Measurements from ENCODE around the gene CHCHD3. TPM values are rescaled to one million over a fixed set of nuclear protein-coding genes. Genes with fewer than 3 reads are reported as not detected.

CHCHD3 gene
- total and polyA plus RNA-seq, 2 donors (not counting 1 experiment from before 2014, with no cell fraction given) = 80.8 to 94.0 TPM

DNA sequence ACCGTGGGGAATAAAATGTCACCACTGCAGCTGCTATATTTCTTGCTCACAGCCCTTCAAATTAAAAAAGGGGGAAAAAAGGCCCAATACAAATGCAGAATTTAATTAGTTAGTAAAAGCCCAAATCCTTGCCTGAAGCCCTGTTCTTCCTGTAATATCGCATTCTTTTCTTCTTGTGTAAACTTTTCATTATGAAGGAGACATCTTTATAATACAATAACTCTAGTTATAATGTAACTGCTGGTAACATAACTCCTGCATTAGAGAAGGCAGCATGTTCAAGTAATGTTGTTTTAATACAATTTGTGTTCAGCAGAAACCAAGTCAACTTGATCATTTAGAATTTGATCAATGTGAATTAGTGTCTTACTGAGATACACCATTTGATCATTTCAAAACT, 250.9 kb downstream of the CHCHD3 start:
- Histone ChIP-seq H3K9me3 (ENCODE audit: control insufficient read depth, insufficient read depth, low read depth, low read length) (no peaks in the 10 kb centered on the region), H3K79me2 (ENCODE audit: control insufficient read depth, insufficient read depth, low read length) (no peaks in the 10 kb centered on the region), H3K4me3 (replicated peaks in 1 of 4; ENCODE audit: control extremely low read depth in 1 of 4, insufficient read depth in 1 of 4, low read depth in 3 of 4, low read length in 4 of 4) (no peak overlapping the region), H3K27me3 (ENCODE audit: control insufficient read depth, insufficient read depth, low read length) (no peaks in the 10 kb centered on the region), H3K9ac (ENCODE audit: insufficient read depth, low read length) (no peak overlapping the region), H3K27ac (ENCODE audit: insufficient read depth, low read length) (no peak overlapping the region), H3K4me1 (ENCODE audit: control insufficient read depth, extremely low read depth, insufficient read depth, low read length) (no peaks in the 10 kb centered on the region), H3K36me3 (ENCODE audit: control insufficient read depth, insufficient read depth, low read length) (no peaks in the 10 kb centered on the region), H2AFZ (ENCODE audit: low read length) (no peak overlapping the region), H4K20me1 (ENCODE audit: control insufficient read depth, extremely low read depth, insufficient read depth, low read length) (no peaks in the 10 kb centered on the region), H3K4me2 (ENCODE audit: extremely low read depth, insufficient read depth, low read length) (no peak overlapping the region)
- no peak for DNase-seq (ENCODE audit: low read depth in 2 of 2)
- TF ChIP-seq EZH2 (IDR thresholded peaks at IDR 0.05; ENCODE audit: low read length, missing control alignments) = no peak
- TF ChIP-seq, protein P1, sequence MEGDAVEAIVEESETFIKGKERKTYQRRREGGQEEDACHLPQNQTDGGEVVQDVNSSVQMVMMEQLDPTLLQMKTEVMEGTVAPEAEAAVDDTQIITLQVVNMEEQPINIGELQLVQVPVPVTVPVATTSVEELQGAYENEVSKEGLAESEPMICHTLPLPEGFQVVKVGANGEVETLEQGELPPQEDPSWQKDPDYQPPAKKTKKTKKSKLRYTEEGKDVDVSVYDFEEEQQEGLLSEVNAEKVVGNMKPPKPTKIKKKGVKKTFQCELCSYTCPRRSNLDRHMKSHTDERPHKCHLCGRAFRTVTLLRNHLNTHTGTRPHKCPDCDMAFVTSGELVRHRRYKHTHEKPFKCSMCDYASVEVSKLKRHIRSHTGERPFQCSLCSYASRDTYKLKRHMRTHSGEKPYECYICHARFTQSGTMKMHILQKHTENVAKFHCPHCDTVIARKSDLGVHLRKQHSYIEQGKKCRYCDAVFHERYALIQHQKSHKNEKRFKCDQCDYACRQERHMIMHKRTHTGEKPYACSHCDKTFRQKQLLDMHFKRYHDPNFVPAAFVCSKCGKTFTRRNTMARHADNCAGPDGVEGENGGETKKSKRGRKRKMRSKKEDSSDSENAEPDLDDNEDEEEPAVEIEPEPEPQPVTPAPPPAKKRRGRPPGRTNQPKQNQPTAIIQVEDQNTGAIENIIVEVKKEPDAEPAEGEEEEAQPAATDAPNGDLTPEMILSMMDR (conservative IDR thresholded peaks at IDR 0.05 in 1 of 2, IDR thresholded peaks at IDR 0.05 in 1 of 2; ENCODE audit: low read depth in 1 of 2, low read length in 2 of 2) = no peak

DNA sequence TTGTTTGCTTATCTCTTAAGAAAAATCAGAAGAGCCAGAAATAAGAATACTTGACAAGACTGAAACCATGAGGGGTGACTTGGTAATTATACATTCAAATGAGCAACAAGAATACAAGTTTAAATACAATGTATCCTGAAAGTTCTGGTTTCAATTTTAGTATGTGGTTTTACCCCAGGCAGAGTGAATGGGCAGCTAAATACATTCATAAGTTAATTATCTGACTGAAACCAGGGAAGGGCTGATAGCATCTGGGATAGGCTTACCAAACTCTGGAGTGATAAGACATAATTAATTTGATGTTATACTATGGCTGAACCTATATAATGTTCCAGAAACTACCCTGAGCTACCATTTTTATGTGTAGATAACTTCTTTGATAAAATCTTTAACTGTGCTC, 253.4 kb downstream of the CHCHD3 start:
- Histone ChIP-seq H2AFZ (ENCODE audit: low read length) (no peak overlapping the region), H3K4me1 (ENCODE audit: control insufficient read depth, extremely low read depth, insufficient read depth, low read length) (no peaks in the 10 kb centered on the region), H3K4me3 (replicated peaks in 1 of 4; ENCODE audit: control extremely low read depth in 1 of 4, insufficient read depth in 1 of 4, low read depth in 3 of 4, low read length in 4 of 4) (no peak overlapping the region), H3K27ac (ENCODE audit: insufficient read depth, low read length) (no peak overlapping the region), H3K4me2 (ENCODE audit: extremely low read depth, insufficient read depth, low read length) (no peak overlapping the region), H3K79me2 (ENCODE audit: control insufficient read depth, insufficient read depth, low read length) (no peaks in the 10 kb centered on the region), H4K20me1 (ENCODE audit: control insufficient read depth, extremely low read depth, insufficient read depth, low read length) (no peaks in the 10 kb centered on the region), H3K9me3 (ENCODE audit: control insufficient read depth, insufficient read depth, low read depth, low read length) (no peaks in the 10 kb centered on the region), H3K27me3 (ENCODE audit: control insufficient read depth, insufficient read depth, low read length) (no peaks in the 10 kb centered on the region), H3K9ac (ENCODE audit: insufficient read depth, low read length) (no peak overlapping the region), H3K36me3 (ENCODE audit: control insufficient read depth, insufficient read depth, low read length) (no peaks in the 10 kb centered on the region)
- TF ChIP-seq, protein P1 (conservative IDR thresholded peaks at IDR 0.05 in 1 of 2, IDR thresholded peaks at IDR 0.05 in 1 of 2; ENCODE audit: low read depth in 1 of 2, low read length in 2 of 2) = no peak
- no peak for TF ChIP-seq EZH2 (IDR thresholded peaks at IDR 0.05; ENCODE audit: low read length, missing control alignments)
- no peak for DNase-seq (ENCODE audit: low read depth in 2 of 2)

DNA sequence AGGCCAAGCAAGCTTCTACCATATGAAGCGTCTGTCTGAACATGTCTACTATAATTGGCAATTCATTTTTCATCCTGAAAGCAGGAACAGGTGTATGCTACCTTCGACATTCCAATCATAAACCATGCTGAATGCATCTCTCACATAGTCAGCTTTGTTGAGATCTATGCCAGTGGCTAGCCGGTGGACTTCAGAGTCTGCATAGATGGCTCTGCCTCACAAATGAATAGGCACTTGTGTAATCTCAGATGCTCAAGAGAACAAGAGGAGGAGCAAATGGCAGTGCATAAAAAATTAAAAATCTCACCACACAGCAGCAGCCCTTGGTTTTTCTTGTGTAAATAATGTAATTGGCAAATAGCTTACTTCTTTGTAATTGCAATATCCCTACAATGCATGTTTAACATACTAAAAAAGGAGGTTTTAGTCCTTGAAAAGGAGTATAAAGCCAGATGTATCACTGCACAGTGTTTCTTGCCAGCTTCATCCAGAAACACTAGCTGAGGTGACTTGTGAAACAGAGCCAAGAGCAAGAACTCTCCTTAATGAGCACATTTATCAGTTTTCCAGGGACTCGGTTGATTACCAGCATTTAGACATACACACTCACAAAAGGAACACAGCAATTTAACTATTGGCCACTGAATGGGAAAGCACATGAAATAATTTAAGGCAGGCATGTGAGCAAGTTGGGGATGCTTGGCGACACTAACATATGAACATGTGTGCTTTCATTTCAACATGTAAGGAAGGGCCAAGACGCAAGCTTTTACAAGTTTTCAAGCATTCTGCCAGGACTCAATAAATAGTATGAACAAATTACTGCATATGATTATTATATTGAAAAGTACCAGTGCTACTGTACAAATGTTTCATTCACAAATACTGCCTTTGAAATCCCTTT, 255.7 kb downstream of the CHCHD3 start:
- no peaks in the 10 kb centered on the region for H3K4me1 ChIP-seq (ENCODE audit: control insufficient read depth, extremely low read depth, insufficient read depth, low read length)
- no peaks in the 10 kb centered on the region for H3K36me3 ChIP-seq (ENCODE audit: control insufficient read depth, insufficient read depth, low read length)
- H4K20me1 ChIP-seq (ENCODE audit: control insufficient read depth, extremely low read depth, insufficient read depth, low read length) = no peaks in the 10 kb centered on the region
- no peaks in the 10 kb centered on the region for H3K79me2 ChIP-seq (ENCODE audit: control insufficient read depth, insufficient read depth, low read length)
- no peak overlapping the region for H3K9ac ChIP-seq (ENCODE audit: insufficient read depth, low read length)
- no peak overlapping the region for H3K4me3 ChIP-seq (replicated peaks in 1 of 4; ENCODE audit: control extremely low read depth in 1 of 4, insufficient read depth in 1 of 4, low read depth in 3 of 4, low read length in 4 of 4)
- no peak overlapping the region for H2AFZ ChIP-seq (ENCODE audit: low read length)
- no peak overlapping the region for H3K4me2 ChIP-seq (ENCODE audit: extremely low read depth, insufficient read depth, low read length)
- no peaks in the 10 kb centered on the region for H3K9me3 ChIP-seq (ENCODE audit: control insufficient read depth, insufficient read depth, low read depth, low read length)
- peak; percentile 11 to 24 for DNase-seq (ENCODE audit: low read depth in 2 of 2)
- H3K27me3 ChIP-seq (ENCODE audit: control insufficient read depth, insufficient read depth, low read length) = no peaks in the 10 kb centered on the region
- TF ChIP-seq EZH2 (IDR thresholded peaks at IDR 0.05; ENCODE audit: low read length, missing control alignments) = no peak
- TF ChIP-seq, protein P1 (conservative IDR thresholded peaks at IDR 0.05 in 1 of 2, IDR thresholded peaks at IDR 0.05 in 1 of 2; ENCODE audit: low read depth in 1 of 2, low read length in 2 of 2) = no peak
- no peak overlapping the region for H3K27ac ChIP-seq (ENCODE audit: insufficient read depth, low read length)
